Parathyroid adenoma (tissue), 2 donors: ENCODE data around the gene TMX2.

Source experiments
- H2AFZ ChIP-seq: fragments of 300-600 bp; sonication (generic); one replicate; pipeline ENCODE4 v1.7.0; 2017; ENCODE audit warnings: antibody characterized with exemption, mild to moderate bottlenecking
- H3K27ac ChIP-seq: fragments of 300-600 bp; sonication (generic); one replicate; pipeline ENCODE4 v1.7.0; 2017
- H3K27me3 ChIP-seq: fragments of 300-600 bp; sonication (generic); one replicate; pipeline ENCODE4 v1.7.0; 2017; ENCODE audit warnings: low read length; ENCODE audit not compliant: control insufficient read depth, insufficient read depth
- H3K36me3 ChIP-seq: fragments of 300-600 bp; sonication (generic); one replicate; pipeline ENCODE4 v1.7.0; 2017; ENCODE audit warnings: low read length; ENCODE audit not compliant: control insufficient read depth, insufficient read depth
- H3K4me1 ChIP-seq: fragments of 300-600 bp; sonication (generic); one replicate; pipeline ENCODE4 v1.7.0; 2017; ENCODE audit warnings: control low read depth
- H3K4me2 ChIP-seq: fragments of 300-600 bp; sonication (generic); one replicate; pipeline ENCODE4 v1.7.0; 2017; ENCODE audit warnings: low read length
- H3K4me3 ChIP-seq: fragments of 300-600 bp; sonication (generic); one replicate; pipeline ENCODE4 v1.7.0; 2017; ENCODE audit warnings: low read depth, low read length
- H3K79me2 ChIP-seq: fragments of 300-600 bp; sonication (generic); one replicate; pipeline ENCODE4 v1.7.0; 2017; ENCODE audit warnings: control low read depth
- H3K9ac ChIP-seq: fragments of 300-600 bp; sonication (generic); one replicate; pipeline ENCODE4 v1.7.0; 2017; ENCODE audit warnings: mild to moderate bottlenecking
- H3K9me3 ChIP-seq: fragments of 300-600 bp; sonication (generic); one replicate; pipeline ENCODE4 v1.7.0; 2017; ENCODE audit warnings: low read length; ENCODE audit not compliant: control insufficient read depth
- TF ChIP-seq, protein P1 (sequence below): fragments of 300-600 bp; sonication (generic); IDR thresholded peaks from one replicate; pipeline ENCODE4 v1.7.0; 2017; ENCODE audit warnings: antibody characterized with exemption, mild to moderate bottlenecking
- donor health status: primary hyperparathyroidism.

TMX2 gene

GRCh38 chr11:57764566-57764965, 52.2 kb downstream of the TMX2 start:
- TF ChIP-seq, protein P1, sequence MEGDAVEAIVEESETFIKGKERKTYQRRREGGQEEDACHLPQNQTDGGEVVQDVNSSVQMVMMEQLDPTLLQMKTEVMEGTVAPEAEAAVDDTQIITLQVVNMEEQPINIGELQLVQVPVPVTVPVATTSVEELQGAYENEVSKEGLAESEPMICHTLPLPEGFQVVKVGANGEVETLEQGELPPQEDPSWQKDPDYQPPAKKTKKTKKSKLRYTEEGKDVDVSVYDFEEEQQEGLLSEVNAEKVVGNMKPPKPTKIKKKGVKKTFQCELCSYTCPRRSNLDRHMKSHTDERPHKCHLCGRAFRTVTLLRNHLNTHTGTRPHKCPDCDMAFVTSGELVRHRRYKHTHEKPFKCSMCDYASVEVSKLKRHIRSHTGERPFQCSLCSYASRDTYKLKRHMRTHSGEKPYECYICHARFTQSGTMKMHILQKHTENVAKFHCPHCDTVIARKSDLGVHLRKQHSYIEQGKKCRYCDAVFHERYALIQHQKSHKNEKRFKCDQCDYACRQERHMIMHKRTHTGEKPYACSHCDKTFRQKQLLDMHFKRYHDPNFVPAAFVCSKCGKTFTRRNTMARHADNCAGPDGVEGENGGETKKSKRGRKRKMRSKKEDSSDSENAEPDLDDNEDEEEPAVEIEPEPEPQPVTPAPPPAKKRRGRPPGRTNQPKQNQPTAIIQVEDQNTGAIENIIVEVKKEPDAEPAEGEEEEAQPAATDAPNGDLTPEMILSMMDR: no peak
- Histone ChIP-seq H3K9me3 (no peaks in the 10 kb centered on the region), H2AFZ (no peak overlapping the region), H3K4me2 (peak overlapping the region; percentile 66), H3K9ac (no peak overlapping the region), H3K79me2 (peaks cover 37% of the 10 kb centered on the region), H3K27me3 (no peaks in the 10 kb centered on the region), H3K36me3 (no peaks in the 10 kb centered on the region), H3K4me3 (peak overlapping the region; percentile 95), H3K4me1 (peaks cover 9% of the 10 kb centered on the region), H3K27ac (peak overlapping the region; percentile 97)

- Histone ChIP-seq H3K27ac (peak overlapping the region; percentile 97), H3K36me3 (no peaks in the 10 kb centered on the region), H3K9ac (no peak overlapping the region), H2AFZ (no peak overlapping the region), H3K9me3 (no peaks in the 10 kb centered on the region), H3K4me3 (peak overlapping the region; percentile 95), H3K79me2 (peaks cover 38% of the 10 kb centered on the region), H3K4me1 (peaks cover 9% of the 10 kb centered on the region), H3K4me2 (peak overlapping the region; percentile 66), H3K27me3 (no peaks in the 10 kb centered on the region)
- TF ChIP-seq, protein P1: no peak
Observed at GRCh38 chr11:57764972-57765371, 52.6 kb downstream of the TMX2 start.

DNA sequence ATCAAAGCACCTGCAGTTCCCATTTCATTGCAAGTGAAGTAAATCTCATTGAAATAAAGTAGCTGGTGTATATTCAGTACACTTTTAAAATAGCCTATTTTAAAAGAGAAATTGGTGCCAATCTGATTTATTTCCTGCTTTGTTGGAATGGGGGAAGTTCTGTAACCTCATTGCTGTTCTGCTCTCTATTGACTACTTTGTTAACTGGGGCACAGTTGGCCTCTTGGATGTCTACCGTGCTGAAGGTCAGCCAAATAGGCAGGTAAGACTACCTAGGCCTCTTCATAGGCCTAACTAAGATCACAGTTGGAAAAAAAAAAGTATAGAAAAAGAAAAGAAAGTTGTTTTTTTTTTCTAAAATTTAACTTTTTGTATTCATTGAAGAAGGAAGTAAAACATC, 58.4 kb downstream of the TMX2 start:
- H2AFZ ChIP-seq: no peak overlapping the region
- peaks cover 45% of the 10 kb centered on the region for H3K79me2 ChIP-seq
- no peaks in the 10 kb centered on the region for H3K27me3 ChIP-seq
- H3K36me3 ChIP-seq: no peaks in the 10 kb centered on the region
- no peak overlapping the region for H3K4me2 ChIP-seq
- no peak overlapping the region for H3K9ac ChIP-seq
- TF ChIP-seq, protein P1: no peak
- peaks cover 6% of the 10 kb centered on the region for H3K4me1 ChIP-seq
- no peak overlapping the region for H3K4me3 ChIP-seq
- H3K27ac ChIP-seq: no peak overlapping the region
- H3K9me3 ChIP-seq: no peaks in the 10 kb centered on the region

DNA sequence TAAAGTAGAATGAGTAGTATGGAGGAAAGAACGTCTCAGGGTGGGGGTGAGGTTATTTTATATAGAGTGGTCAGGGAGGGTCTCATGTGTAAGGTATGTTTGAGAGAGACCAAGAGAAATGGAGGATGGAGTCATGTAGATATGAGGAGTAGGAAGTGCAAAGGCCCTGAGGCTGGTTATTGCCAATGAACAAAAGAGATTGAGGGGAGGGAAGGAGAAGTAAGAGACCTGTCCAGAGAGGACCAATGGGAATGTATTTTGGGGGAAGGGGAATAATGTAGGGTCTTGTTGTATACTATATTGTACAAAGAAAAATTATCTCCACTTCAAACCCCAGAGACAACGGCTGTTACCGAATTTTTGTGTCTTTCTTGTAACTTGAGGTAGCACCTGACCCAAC, 59.0 kb downstream of the TMX2 start:
- H3K36me3 ChIP-seq: no peaks in the 10 kb centered on the region
- no peak overlapping the region for H3K27ac ChIP-seq
- no peak overlapping the region for H3K9ac ChIP-seq
- peaks cover 10% of the 10 kb centered on the region for H3K4me1 ChIP-seq
- no peaks in the 10 kb centered on the region for H3K27me3 ChIP-seq
- no peak overlapping the region for H3K4me3 ChIP-seq
- no peaks in the 10 kb centered on the region for H3K9me3 ChIP-seq
- H2AFZ ChIP-seq: no peak overlapping the region
- H3K79me2 ChIP-seq: peaks cover 45% of the 10 kb centered on the region
- TF ChIP-seq, protein P1: no peak
- H3K4me2 ChIP-seq: no peak overlapping the region

GRCh38 chr11:57772562-57772961, 60.2 kb downstream of the TMX2 start:
- Histone ChIP-seq H3K27me3 (no peaks in the 10 kb centered on the region), H3K79me2 (peaks cover 34% of the 10 kb centered on the region), H3K27ac (no peak overlapping the region), H3K36me3 (no peaks in the 10 kb centered on the region), H3K9me3 (no peaks in the 10 kb centered on the region), H3K4me1 (peaks cover 16% of the 10 kb centered on the region), H3K4me3 (peak overlapping the region; percentile 2), H3K4me2 (peak overlapping the region; percentile 21), H2AFZ (no peak overlapping the region), H3K9ac (no peak overlapping the region)
- TF ChIP-seq, protein P1: no peak
